Measurements from ENCODE around the gene TRPV4.

- TF ChIP-seq POLR2AphosphoS5 (IDR thresholded peaks at IDR 0.05) (no peak), RAD21 (conservative IDR thresholded peaks at IDR 0.05) (no peak), CTCF (IDR thresholded peaks at IDR 0.05; ENCODE audit: poor library complexity, severe bottlenecking) (no peak), EZH2 (IDR thresholded peaks at IDR 0.05; ENCODE audit: borderline replicate concordance, insufficient read depth, low read length, poor library complexity, severe bottlenecking) (no peak), EP300 (conservative IDR thresholded peaks at IDR 0.05; ENCODE audit: poor library complexity, severe bottlenecking) (no peak), TAF1 (IDR thresholded peaks at IDR 0.05; ENCODE audit: low read depth) (no peak), MXI1 (conservative IDR thresholded peaks at IDR 0.05; ENCODE audit: poor library complexity, severe bottlenecking) (no peak)
- TF ChIP-seq, protein P1, sequence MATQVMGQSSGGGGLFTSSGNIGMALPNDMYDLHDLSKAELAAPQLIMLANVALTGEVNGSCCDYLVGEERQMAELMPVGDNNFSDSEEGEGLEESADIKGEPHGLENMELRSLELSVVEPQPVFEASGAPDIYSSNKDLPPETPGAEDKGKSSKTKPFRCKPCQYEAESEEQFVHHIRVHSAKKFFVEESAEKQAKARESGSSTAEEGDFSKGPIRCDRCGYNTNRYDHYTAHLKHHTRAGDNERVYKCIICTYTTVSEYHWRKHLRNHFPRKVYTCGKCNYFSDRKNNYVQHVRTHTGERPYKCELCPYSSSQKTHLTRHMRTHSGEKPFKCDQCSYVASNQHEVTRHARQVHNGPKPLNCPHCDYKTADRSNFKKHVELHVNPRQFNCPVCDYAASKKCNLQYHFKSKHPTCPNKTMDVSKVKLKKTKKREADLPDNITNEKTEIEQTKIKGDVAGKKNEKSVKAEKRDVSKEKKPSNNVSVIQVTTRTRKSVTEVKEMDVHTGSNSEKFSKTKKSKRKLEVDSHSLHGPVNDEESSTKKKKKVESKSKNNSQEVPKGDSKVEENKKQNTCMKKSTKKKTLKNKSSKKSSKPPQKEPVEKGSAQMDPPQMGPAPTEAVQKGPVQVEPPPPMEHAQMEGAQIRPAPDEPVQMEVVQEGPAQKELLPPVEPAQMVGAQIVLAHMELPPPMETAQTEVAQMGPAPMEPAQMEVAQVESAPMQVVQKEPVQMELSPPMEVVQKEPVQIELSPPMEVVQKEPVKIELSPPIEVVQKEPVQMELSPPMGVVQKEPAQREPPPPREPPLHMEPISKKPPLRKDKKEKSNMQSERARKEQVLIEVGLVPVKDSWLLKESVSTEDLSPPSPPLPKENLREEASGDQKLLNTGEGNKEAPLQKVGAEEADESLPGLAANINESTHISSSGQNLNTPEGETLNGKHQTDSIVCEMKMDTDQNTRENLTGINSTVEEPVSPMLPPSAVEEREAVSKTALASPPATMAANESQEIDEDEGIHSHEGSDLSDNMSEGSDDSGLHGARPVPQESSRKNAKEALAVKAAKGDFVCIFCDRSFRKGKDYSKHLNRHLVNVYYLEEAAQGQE (IDR thresholded peaks at IDR 0.05; ENCODE audit: borderline replicate concordance): no peak
Measured at GRCh38 chr12:109863847-109864712, 30.9 kb upstream of the TRPV4 start.
